ENCODE measurements around the gene LIN54. TPM values are rescaled to one million over a fixed set of nuclear protein-coding genes. Genes with fewer than 3 reads are reported as not detected.

Gene LIN54
- total RNA-seq = 10 to 100 TPM in 1 of 2 donors, 1 to 10 TPM in 1; 7.8 to 17.1 TPM
- polyA plus RNA-seq = 1 to 10 TPM; 2.0 to 2.7 TPM

DNA sequence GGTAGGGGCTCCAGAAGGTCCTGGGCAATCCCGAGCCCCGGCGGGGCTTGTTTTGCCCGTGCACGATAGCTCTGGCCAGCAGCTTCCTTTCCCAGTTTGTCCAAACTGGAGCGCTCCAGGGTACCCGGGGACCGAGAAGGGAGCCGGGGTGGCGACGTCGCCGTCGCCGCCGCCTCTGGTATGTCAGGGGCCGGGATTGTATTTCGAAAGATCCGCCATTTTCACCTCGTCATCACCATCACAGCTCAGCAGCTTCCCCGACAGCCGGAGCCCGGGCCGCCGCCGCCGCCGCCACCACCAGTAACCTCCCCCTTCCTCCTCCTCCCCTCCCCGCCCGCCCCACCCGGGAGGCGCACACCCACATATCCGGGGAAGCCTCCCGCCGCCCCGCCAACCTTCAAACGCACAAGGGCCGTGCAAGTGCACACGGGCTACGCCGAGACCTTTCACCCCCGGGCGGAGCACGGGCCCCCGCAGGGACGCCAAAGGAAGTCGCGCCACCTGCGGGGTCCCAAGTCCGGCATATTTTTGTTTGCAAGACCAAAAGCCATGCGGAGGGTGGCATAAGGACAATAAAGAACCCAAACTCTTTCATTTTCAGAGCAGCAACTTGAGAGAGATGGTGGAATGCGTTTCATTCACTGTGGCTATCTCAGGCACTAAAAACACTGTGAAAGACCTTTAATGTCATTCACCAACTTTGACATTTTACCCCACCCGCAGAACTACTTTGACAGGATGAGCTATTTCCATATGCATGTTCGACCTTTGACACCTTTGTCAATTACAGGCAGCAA lies at the start of gene LIN54:
LIN54 (minus strand) TSS at position 302 of the 797 bp plus-strand sequence. CDS start 25,979 bp downstream, outside the sequence.
- peaks cover 2 to 33% (median 26%) of the 10 kb centered on the region in 4 donors for H3K4me1 ChIP-seq (ENCODE audit: control insufficient read depth in 4 of 4, insufficient read depth in 4 of 4, low read length in 3 of 4)
- no peaks in the 10 kb centered on the region for H3K36me3 ChIP-seq (ENCODE audit: control insufficient read depth in 4 of 4, insufficient read depth in 3 of 4, low read depth in 1 of 4, low read length in 3 of 4)
- TF ChIP-seq EGR1 (IDR thresholded peaks at IDR 0.05; ENCODE audit: low read depth in 2 of 2) (no peak), HNF4G (IDR thresholded peaks at IDR 0.05) (no peak), TAF1 (conservative IDR thresholded peaks at IDR 0.05) (no peak), YY1 (IDR thresholded peaks at IDR 0.05) (peak; percentile 94), GABPA (IDR thresholded peaks at IDR 0.05 in 1 of 2, conservative IDR thresholded peaks at IDR 0.05 in 1 of 2) (peak in 1 of 2 donors; percentile 44), MAX (IDR thresholded peaks at IDR 0.05) (no peak), RAD21 (IDR thresholded peaks at IDR 0.05) (peak in 1 of 2 donors; percentile 14), FOXA2 (IDR thresholded peaks at IDR 0.05) (no peak), ATF3 (IDR thresholded peaks at IDR 0.05) (no peak), JUND (IDR thresholded peaks at IDR 0.05) (no peak), FOXA1 (IDR thresholded peaks at IDR 0.05) (no peak), RXRA (IDR thresholded peaks at IDR 0.05) (no peak), NR2F2 (IDR thresholded peaks at IDR 0.05) (no peak), REST (IDR thresholded peaks at IDR 0.05) (no peak), HNF4A (conservative IDR thresholded peaks at IDR 0.05) (peak in 1 of 2 donors; percentile 23), SP1 (IDR thresholded peaks at IDR 0.05) (no peak), ZBTB33 (IDR thresholded peaks at IDR 0.05) (no peak)
- TF ChIP-seq, protein P1, sequence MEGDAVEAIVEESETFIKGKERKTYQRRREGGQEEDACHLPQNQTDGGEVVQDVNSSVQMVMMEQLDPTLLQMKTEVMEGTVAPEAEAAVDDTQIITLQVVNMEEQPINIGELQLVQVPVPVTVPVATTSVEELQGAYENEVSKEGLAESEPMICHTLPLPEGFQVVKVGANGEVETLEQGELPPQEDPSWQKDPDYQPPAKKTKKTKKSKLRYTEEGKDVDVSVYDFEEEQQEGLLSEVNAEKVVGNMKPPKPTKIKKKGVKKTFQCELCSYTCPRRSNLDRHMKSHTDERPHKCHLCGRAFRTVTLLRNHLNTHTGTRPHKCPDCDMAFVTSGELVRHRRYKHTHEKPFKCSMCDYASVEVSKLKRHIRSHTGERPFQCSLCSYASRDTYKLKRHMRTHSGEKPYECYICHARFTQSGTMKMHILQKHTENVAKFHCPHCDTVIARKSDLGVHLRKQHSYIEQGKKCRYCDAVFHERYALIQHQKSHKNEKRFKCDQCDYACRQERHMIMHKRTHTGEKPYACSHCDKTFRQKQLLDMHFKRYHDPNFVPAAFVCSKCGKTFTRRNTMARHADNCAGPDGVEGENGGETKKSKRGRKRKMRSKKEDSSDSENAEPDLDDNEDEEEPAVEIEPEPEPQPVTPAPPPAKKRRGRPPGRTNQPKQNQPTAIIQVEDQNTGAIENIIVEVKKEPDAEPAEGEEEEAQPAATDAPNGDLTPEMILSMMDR (IDR thresholded peaks at IDR 0.05; ENCODE audit: low read depth, low read length, missing input control) = no peak
- peak; percentile 85 for DNase-seq (ENCODE audit: low spot score)
- H3K9me3 ChIP-seq (ENCODE audit: control insufficient read depth in 4 of 4, low read length in 3 of 4) = no peaks in the 10 kb centered on the region
- H3K4me3 ChIP-seq (ENCODE audit: low read depth in 1 of 3, low read length in 3 of 3) = peak within 1 kb of the TSS; percentile 89 to 96 (median 92)
- peak within 1 kb of the TSS; percentile 77 to 82 for H3K27ac ChIP-seq (ENCODE audit: low read depth in 1 of 2, low read length in 2 of 2)
- under 1% methylated on average over 54 of the region's 54 CpGs for WGBS
- H3K9ac ChIP-seq (ENCODE audit: low read depth in 1 of 2, low read length in 2 of 2) = peak within 1 kb of the TSS; percentile 75 to 90
- H3K27me3 ChIP-seq (ENCODE audit: control insufficient read depth in 4 of 4, insufficient read depth in 4 of 4, low read length in 3 of 4) = no peaks in the 10 kb centered on the region
